Nephron progenitor cell (in vitro differentiated cells): ENCODE data around the gene HSD3B7.

ENCODE experiments used
- DNase-seq: peaks from one replicate; pipeline ENCODE4 v3.0.0; 2021
- H3K27ac Mint-ChIP-seq: 2 replicates; pipeline ENCODE4 v1.8.0; 2021; ENCODE audit warnings: mild to moderate bottlenecking, moderate library complexity, mixed read lengths
- H3K27me3 Mint-ChIP-seq: 2 replicates; pipeline ENCODE4 v1.8.0; 2021; ENCODE audit warnings: mild to moderate bottlenecking, low read depth, mixed read lengths; ENCODE audit not compliant: poor library complexity
- H3K36me3 Mint-ChIP-seq: 2 replicates; pipeline ENCODE4 v1.8.0; 2021; ENCODE audit warnings: low read depth, mixed read lengths
- H3K4me1 Mint-ChIP-seq: 2 replicates; pipeline ENCODE4 v1.8.0; 2021; ENCODE audit warnings: mixed read lengths
- H3K4me3 Mint-ChIP-seq: 2 replicates; pipeline ENCODE4 v1.8.0; 2021; ENCODE audit warnings: mild to moderate bottlenecking, moderate library complexity, mixed read lengths
- H3K9me3 Mint-ChIP-seq: 2 replicates; pipeline ENCODE4 v1.8.0; 2021; ENCODE audit warnings: mild to moderate bottlenecking, moderate library complexity, mixed read lengths
- TF ChIP-seq, protein P1 (sequence below): fragments of 200-600 bp; sonication (generic); IDR thresholded peaks from 2 replicates; pipeline ENCODE4 v1.5.0; 2021; ENCODE audit warnings: antibody characterized with exemption

Gene HSD3B7

DNA sequence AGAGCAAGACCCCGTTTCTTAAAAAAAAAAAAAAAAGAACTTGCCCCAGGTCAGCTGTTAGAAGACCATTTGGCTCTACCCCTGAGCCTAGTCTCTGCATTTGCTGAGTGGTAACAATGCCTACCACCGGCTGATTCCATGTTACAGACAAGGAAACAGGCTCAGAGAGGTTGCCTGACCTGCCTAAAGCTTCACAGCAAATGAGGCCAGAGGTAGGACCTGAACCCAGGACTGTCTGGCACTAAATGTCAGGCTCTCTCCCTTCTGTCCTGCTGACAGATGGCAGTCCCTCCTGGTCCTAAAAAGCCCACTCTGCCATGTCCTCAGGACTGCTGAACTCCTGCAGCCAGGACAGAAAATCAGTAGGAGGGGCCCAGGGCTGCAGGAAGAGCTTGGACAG lies 19.7 kb downstream of the HSD3B7 start:
- TF ChIP-seq, protein P1, sequence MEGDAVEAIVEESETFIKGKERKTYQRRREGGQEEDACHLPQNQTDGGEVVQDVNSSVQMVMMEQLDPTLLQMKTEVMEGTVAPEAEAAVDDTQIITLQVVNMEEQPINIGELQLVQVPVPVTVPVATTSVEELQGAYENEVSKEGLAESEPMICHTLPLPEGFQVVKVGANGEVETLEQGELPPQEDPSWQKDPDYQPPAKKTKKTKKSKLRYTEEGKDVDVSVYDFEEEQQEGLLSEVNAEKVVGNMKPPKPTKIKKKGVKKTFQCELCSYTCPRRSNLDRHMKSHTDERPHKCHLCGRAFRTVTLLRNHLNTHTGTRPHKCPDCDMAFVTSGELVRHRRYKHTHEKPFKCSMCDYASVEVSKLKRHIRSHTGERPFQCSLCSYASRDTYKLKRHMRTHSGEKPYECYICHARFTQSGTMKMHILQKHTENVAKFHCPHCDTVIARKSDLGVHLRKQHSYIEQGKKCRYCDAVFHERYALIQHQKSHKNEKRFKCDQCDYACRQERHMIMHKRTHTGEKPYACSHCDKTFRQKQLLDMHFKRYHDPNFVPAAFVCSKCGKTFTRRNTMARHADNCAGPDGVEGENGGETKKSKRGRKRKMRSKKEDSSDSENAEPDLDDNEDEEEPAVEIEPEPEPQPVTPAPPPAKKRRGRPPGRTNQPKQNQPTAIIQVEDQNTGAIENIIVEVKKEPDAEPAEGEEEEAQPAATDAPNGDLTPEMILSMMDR, result no peak

DNA sequence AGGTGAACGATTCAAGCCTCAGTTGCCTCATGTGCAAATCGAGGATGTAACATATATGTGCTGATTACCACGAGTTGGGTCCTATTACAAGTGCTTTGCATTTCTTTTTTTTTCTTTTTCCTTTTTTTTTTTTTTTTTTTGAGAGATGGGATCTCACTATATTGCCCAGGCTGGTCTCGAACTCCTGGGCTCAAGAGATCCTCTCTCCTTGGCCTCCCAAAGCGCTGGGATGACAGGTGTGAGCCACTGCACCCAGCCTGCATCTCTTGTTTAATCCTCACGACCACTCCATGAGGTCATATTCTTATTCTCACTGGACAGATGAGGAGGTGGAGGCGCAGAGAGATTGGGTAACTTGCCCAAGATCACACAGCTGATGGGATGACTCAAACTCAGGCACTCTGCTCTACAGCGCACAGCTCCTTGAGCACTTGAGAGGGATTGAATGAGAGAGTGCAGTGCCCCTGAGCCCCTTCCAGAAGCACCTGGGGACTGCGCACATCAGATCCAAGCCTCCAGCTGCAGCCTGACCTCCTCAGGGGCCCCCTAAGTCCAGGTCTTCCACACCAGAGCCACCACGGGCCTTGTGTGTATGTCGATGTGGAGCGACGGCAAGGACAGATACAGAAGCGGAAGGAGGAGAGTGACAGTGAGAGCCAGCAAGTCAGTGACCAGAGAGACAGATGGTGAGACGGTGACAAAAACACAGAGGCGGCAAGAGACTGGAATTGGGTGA lies 20.5 kb downstream of the HSD3B7 start:
- Mint-ChIP-seq H3K4me3 (no peak overlapping the region), H3K27me3 (peaks cover 8% of the 10 kb centered on the region), H3K4me1 (peaks cover 46% of the 10 kb centered on the region), H3K9me3 (no peaks in the 10 kb centered on the region), H3K27ac (peak overlapping the region; percentile 81), H3K36me3 (no peaks in the 10 kb centered on the region)
- no peak for DNase-seq
- TF ChIP-seq, protein P1, result no peak

More for the DNA sequence above, 19.7 kb downstream of the HSD3B7 start:
- H3K4me1 Mint-ChIP-seq, result peaks cover 42% of the 10 kb centered on the region
- DNase-seq, result no peak
- H3K27me3 Mint-ChIP-seq, result peaks cover 8% of the 10 kb centered on the region
- H3K4me3 Mint-ChIP-seq, result no peak overlapping the region
- H3K9me3 Mint-ChIP-seq, result no peaks in the 10 kb centered on the region
- H3K27ac Mint-ChIP-seq, result no peak overlapping the region
- no peaks in the 10 kb centered on the region for H3K36me3 Mint-ChIP-seq

DNA sequence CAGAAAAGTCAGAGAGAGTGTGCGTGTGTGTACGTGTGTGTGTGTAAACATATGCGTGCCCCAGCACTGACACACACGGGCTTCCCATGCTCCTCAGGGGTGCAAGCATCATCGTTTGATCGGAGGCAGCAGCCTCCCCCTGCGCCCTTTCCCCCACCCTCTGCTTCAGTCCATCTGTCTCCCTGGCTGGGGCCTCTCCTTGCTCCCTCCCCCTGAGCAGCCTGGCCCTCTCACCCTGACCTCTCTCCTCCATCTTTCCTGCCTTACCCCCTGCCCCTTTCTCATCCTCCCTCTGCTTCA lies 21.0 kb downstream of the HSD3B7 start:
- DNase-seq, result no peak
- H3K4me1 Mint-ChIP-seq, result peaks cover 46% of the 10 kb centered on the region
- peaks cover 8% of the 10 kb centered on the region for H3K27me3 Mint-ChIP-seq
- H3K27ac Mint-ChIP-seq, result peak overlapping the region; percentile 81
- H3K36me3 Mint-ChIP-seq, result no peaks in the 10 kb centered on the region
- H3K4me3 Mint-ChIP-seq, result no peak overlapping the region
- TF ChIP-seq, protein P1, result no peak
- no peaks in the 10 kb centered on the region for H3K9me3 Mint-ChIP-seq

DNA sequence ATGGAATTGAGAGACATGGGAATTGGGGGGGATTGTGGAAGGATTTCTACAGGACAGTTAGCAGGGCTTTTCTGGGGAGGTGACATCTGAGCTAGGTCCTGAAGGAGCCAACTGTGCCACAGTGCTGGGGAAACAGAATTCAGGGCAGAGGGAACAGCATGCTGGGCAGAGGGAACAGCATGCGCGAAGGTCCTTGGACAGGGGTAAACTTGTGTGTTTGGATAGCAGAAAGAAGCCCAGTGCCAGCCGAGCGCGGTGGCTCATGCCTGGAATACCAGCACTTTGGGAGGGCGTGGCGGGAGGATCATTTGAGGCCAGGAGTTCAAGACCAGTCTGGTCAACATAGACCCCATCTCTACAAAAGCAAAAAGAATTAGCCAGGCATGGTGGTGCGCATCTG lies 21.6 kb downstream of the HSD3B7 start:
- H3K36me3 Mint-ChIP-seq, result no peaks in the 10 kb centered on the region
- no peaks in the 10 kb centered on the region for H3K9me3 Mint-ChIP-seq
- no peak overlapping the region for H3K4me3 Mint-ChIP-seq
- peak overlapping the region; percentile 66 for H3K27ac Mint-ChIP-seq
- DNase-seq, result no peak
- H3K4me1 Mint-ChIP-seq, result peaks cover 50% of the 10 kb centered on the region
- TF ChIP-seq, protein P1, result no peak
- peaks cover 12% of the 10 kb centered on the region for H3K27me3 Mint-ChIP-seq

DNA sequence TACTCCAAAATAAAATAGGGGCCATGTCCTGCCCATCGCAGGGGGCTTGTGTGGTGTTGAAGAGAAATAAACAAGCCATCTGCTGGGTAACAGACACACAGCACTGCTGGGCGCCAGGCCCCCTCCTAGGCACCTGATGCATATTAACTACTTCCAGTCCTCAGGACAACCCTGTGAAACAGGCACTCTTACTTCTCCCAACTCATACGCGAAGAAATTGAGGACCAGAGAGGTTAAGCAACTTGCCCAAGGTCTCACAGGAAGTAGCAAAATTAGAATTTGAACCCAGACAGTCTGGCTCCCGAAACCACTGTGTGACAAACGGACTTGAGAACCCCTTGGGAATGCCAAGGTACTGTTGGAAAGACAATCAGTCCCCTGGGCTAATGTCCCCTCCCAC lies 22.7 kb downstream of the HSD3B7 start:
- H3K4me1 Mint-ChIP-seq, result peaks cover 41% of the 10 kb centered on the region
- H3K36me3 Mint-ChIP-seq, result no peaks in the 10 kb centered on the region
- H3K27me3 Mint-ChIP-seq, result peaks cover 23% of the 10 kb centered on the region
- TF ChIP-seq, protein P1, result no peak
- DNase-seq, result no peak
- no peak overlapping the region for H3K4me3 Mint-ChIP-seq
- H3K9me3 Mint-ChIP-seq, result no peaks in the 10 kb centered on the region
- no peak overlapping the region for H3K27ac Mint-ChIP-seq

DNA sequence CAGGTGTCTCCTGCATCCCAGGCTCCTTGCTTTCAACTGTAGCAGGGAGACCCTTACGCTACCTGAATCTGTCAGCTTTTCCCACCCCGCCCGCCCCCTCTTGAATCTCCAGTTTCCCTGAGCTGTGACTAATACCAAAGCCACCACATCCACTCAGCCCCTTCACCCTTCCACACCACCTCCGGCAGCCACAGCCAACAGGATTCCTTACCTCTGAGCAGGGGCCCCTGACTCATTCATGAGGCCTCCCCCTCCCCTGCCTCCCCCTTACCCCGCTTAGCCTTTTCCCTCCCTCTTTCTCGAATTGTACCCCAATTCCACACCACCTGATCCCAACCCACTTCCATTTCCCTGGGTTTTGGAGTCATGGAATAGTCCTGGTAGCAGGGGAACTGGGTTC lies 23.1 kb downstream of the HSD3B7 start:
- Mint-ChIP-seq H3K27me3 (peaks cover 28% of the 10 kb centered on the region), H3K4me1 (peaks cover 36% of the 10 kb centered on the region), H3K27ac (peak overlapping the region; percentile 22)

More for the DNA sequence above, 23.1 kb downstream of the HSD3B7 start:
- no peaks in the 10 kb centered on the region for H3K9me3 Mint-ChIP-seq
- no peak overlapping the region for H3K4me3 Mint-ChIP-seq
- H3K36me3 Mint-ChIP-seq, result no peaks in the 10 kb centered on the region
- TF ChIP-seq, protein P1, result no peak
- DNase-seq, result no peak
